ENCODE results near the gene RIOX2.
"Not testable (repeated sequence)": the region's sequence is repeated elsewhere in the genome, so short reads cannot be mapped to it uniquely, and the experiment has no call there.

RIOX2 gene

DNA sequence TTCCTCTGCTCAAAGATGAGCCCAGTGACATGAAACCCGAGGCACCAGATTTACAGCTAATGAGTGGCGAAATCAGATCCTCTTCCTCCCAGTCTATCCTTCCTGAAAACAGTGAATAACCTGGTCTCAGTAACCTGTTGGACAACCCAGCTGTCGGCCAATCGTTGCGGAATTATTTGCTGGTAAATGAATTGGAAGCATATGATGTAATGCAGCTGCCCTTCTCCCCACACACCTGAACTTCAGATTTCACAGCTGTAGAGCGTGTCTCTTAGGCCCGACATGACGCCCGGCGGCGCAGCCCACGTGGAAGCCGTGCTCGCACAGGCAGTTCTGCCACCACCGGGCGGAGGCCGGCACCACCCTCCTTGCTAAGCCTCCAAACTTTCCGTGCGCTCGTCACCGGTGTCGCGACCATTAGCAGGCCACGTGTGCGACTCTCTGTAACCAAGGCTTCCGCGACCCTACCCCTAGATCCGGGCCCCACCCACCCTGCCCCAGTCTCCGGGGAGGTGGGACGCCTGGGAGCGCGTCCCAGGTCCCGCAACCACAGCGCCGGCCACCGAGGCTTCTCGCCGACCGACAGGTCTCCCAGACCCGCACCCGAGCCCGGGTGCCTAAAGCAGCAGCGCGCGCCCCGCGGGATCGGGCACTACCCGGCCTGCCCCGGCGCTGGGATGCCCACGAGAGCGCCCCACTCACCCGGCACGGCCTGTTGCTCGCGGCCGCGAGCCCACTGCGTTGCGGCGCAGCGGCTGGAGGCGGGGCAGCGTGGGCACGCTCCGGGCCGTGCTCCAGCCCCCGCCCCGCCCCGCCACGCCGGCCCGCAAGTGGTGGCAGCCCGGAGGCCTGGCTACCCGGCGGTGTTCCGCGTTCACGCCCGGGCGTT, at the start of gene RIOX2:
Gene RIOX2, minus strand, starts transcription at position 753 of the 889 bp plus-strand sequence. CDS start 4,838 bp downstream, outside the sequence.
- DNase-seq, result peak; percentile 64

DNA sequence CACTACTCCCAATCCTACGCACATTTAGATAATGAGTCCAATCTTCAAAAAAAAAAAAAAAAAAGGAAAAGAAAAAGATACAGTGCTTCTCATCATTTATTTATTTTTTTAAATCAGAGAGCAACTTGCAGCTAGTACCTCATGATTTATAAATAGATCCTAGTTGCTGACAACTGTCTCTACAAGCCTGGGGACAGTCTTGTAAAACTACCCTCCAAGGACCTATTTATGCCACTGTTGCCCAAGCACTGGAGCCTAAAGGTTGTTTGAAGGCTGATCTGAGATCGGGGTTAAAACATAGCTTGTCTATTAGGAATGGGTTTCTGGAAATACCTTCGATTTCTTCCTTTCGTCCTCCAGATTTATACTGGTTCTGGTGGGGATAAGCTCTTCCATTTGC, 48.2 kb upstream of the RIOX2 start:
- DNase-seq, result no peak

DNA sequence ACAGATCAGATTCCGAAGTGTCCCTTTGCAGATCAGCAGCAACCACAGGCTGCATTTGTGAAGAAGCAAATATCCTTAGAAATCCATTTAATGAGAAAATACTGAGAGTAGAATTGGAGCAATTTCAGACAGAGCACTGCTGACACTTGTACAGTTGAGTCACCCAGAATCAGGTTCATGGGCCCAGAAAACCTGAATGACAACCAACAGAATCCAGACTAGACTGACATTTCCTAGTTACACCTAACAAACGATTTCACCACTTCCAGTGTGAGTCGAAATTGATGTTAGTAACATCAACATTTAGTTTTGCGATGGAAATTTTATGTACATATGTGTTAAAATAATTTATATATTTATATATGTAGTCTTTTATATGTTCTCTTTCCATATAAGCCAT, 46.1 kb upstream of the RIOX2 start:
- DNase-seq, result no peak

DNA sequence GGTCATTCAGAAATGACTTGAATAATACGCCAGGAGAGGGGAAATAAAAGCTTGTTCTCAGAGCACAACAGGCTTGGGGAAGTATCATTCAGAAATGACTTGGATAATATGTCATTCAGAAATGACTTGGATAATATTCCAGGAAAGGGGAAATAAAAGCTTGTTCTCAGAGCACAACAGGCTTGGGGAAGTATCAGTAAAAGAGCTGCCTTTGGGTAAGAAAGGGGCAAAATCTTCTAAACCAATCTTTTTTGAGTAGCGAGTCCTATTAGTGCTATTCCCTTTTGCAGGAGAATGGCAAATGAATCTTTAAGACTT, 42.0 kb upstream of the RIOX2 start:
- DNase-seq, result no peak

DNA sequence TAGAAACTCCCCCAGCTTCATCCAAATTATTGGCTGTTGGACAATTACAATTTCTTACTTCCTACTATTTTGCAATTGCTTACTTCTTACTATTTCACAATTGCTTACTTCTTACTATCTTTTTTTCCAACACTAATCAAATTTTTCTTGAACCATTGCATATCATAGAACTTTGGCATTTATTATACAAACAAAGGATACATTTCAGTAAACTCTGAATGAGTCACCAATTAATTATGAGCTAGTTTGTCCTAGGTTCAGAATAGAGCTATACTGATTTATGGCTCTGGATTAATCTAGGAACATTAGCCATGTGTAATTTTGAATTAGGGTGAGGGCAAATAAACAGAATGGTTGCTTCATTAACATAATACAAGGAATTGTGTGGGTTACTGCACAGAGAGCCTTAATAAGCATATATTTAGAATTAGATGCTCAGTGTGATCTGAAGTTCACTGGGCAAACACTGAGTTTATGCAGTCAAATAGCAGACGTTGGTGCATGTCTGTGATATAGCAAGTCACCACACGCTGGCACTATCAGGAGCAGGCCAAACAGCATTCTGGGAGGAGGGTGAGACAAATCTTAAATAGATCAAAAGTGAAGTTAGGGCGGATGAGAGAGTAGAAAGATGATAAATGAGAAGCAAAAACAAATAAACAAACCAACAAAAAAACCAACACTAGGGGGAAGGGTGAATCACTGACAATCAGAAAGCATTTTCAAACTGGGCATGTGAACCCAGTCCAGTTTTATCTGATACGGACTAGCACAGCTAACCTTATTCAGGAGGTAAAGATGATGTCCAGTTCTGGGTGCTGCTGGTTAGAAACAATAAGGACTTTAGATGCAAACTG, 41.4 kb upstream of the RIOX2 start:
- no peak for DNase-seq

DNA sequence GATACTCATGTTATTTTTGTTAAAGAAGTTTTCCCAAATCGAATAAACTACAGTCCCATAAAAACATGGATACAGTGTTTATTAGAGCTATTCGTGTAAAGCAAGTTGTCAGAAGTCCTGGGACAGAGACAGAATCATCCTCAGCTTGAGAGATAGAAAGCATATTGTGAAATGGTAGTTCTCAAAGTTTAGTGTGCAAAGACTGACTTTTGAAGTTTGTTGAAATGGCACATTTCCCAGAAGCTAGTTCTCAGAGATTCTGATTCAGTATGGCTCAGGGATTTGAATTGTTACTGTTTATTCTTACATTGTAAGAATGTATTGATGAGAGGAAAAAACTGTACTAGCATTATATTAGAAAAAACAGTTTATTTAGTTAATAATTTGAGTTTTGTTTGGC, 40.7 kb upstream of the RIOX2 start:
- DNase-seq, result no peak

DNA sequence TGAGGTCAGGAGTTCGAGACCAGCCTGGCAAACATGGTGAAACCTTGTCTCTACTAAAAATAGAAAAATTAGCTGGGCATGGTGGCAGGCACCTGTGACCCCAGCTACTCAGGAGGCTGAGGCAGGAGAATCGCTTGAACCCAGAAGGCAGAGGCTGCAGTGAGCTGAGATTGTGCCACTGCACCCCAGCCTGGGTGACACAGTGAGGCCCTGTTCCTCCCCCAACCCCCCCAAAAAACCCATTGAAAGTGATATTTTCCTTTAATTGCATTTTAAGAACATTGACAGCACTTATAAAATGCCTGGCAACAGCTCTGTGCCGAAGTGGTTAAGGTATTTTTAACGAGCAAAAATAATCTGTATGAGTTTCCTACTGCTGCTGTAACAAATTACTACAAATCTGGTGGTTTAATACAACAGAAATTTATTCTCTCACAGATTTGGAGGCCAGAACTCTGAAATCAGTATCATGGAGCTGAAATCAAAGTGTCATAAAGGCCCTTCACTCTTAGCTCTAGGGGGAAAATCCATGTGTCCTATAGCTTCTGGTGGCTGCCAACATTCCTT, 38.7 kb upstream of the RIOX2 start:
- not testable (repeated sequence) for DNase-seq

DNA sequence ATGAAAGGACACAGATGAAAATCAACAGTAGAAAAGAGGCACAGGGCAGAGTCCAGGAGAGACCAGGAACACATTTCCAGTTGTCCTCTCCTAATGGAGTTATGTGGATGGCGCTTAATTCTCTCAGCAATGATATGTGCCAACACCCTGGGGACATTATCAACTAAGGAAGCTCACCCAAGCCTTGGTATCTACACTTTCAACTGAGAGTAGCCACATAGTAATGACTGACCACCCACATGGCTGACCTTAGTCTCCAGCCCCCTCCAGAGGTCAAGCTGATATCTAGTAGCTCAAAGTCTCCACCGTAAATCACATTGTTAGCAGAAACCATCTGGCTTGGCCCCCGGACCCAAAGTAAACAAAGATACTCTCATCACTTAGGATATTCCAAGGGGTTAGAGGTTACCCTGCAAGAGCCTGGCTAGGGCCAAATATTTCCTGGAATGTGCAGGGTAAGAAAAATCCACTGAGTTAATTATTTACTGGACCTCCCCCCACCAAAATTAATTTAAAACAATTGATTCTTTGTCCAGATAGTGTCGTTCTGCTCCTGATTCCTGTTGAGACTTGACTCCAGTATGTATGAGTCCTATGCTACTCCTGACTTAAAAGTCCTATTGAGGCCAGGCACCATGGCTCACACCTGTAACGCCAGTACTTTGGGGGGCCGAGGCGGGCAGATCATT, 38.1 kb upstream of the RIOX2 start:
- no peak for DNase-seq

DNA sequence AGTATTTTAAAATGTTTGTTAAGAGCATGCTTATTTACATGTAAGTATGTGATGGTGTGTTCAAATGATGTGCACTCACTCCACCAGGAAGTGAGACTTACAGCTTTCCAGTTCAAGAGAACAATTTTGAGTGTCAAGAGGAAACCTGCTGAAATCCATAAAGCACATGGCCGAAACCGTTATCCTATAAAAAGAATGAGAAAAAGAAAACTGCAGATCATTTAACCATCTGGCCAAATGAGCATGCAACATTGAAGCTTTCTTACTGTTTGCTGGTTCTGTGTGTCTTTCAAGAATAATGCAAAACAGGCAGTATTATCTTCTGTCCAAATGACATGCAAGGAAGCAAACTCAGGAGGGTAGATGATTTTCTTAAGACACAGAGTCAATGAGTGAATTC, 36.6 kb upstream of the RIOX2 start:
- DNase-seq, result no peak

DNA sequence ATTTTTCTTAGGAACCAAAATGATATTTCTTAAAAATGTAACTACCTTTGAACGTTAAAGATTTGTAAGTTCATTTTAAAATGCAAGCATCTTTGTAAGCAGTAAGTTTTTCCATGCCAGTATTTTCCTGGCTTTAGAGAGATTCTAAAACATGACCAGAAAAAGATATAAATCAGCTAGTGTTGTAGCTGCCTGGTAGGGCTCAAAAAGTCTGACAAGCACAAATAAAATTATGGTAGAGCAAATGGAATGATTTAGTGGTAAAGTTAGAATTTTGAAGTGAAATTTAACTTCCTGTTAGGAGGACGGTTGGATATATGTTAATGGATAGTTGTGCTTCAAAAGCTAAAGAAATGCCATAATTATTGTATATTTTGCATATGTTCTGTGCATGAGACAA, 33.2 kb upstream of the RIOX2 start:
- DNase-seq, result no peak

DNA sequence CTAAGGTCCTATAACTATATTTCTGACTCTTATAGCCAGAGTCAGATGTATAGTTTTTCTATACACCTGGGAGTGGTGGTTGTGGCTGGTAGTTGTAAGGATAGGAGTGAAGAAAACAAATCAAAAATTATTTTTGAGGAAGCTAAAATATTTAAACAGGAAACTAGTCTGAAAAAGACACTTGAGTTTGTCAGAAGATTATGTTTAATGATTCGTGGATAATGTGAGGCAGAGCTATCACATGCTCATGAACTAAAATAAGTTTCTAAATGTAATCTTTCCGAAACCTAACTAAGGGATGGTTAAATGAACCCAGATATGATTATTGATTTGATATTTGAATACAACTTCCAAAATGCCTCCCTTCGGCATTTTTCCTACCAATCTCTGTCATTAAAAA, 32.5 kb upstream of the RIOX2 start:
- no peak for DNase-seq

DNA sequence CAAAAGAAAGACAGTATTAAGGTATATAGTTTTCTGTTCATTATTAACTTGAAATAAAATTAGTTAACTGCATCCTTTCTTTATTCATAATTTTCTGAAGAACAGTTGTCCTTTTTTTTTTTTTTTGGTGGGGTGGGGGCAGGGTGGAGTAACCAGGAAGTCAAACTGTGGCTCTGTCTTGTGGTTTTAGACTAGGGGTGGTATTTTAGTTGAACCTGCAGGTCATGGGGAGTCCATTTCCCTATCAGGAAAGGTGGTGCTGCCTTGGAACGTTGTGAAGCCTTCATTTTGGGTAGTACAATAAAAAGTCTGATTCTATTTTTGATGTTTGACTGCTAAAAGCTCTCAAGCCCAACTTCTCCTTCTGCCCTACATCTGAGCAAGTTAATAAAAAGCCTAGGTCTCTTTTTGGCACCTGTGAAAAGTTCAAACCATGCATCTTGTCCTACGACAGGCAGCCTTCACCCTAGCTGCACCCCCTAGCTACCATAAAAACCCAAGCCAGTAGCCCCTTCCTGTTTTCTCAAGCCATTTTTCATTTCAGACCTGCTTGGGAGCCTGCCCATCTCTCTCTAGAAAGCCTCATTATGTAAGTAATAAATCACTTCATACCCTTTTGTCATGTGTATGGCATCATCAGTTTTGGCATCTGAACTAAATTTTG, 31.2 kb upstream of the RIOX2 start:
- DNase-seq, result no peak

DNA sequence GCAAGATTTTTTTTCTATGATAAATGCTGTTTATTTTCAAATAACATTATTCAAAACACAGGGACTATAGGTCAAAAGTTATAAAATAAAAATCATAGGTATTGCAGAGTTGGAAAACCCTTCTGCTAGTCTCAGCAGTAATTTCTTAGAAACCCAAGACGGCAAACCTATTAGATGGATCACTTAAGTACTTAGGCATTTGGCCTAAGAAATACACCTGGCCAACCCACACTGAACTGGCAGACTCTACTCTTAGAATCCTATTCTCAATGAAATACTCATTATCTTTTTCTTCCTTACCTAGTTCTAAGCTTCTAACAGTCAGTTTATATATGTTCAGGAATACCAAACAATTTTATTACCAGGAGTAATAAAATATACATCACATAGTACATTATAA, 30.5 kb upstream of the RIOX2 start:
- no peak for DNase-seq

DNA sequence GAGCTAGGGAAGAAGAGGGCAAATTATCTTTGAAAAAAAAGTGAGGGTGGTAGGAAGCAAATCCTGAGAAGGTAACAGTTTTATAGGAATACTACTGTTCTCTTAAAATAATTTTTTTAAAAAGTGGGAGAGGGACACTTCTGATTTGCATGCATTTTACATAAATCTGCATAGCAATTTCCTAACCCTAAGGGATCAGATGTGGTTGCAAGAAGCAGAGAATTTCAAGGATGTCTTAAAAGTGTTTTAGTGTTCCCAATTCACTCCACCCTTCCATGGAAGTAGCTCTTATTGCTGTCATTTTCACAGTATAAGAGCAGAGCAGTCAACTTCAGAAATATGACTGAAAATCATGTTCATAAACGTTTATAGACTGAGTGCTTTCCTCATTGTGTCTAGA, 27.8 kb upstream of the RIOX2 start:
- DNase-seq, result no peak

DNA sequence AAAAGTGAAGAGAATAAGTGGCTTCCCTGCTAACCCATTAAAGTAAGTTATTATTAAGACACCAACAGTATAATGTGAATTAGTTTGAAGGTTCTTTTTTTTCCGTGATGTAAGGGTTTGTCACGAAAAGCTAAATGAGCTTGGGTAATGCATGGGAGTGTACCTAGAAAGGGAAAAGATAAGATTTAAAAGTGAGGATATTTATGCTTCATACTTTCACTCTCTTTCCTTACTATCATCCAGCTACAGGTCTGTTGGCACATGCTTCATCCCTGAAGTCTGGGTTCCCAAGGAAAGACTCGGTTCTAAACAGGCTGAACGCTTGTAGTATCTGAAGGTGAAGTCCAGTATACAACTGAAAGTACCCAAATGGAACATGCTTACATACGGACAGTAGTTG, 26.9 kb upstream of the RIOX2 start:
- no peak for DNase-seq

DNA sequence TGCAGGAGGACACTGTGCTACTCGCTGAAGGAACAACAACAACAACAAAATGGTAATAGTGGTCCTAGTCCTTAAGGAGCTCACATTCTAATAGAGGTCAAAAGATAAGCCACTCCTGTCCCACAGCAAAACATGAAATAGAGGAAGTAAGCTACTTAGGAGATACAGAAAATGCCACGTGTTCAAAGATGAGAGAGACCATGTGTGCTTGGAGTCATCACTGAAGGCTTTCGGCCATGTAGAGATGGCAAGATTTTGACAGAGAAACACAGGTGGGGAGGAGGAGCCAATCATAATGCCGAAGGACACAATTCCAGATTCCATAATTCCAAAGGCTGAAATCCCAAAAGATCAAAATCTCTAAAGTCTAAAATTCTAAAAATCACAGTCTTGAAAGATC, 24.8 kb upstream of the RIOX2 start:
- DNase-seq, result no peak

DNA sequence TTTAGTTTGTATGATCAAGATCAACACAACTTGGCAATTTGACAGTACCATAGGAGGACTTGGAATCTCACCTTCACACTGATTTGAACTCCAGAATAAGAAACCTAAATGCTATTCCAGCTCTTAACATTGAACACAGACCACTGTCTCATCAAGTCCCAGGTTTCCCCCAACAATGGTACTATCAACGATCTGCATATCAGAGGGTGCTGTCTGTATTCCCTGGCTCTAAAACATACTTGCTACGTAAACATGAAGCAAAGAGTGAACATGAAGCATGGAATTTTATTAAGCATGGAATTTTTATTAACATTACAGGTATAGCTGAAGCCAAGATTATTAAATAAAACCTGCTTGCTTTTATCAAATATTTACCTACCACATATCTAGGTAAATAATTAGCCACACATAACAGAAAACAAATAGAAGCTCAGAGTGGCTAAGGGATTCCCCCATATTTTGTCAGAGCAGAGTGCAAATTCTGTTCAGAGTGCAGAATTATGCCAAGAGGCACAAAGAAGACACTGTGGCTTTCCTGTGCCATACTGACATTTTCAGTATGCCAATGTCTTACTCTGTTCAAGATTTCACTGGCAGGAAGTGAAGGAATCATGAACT, 22.2 kb upstream of the RIOX2 start:
- no peak for DNase-seq

DNA sequence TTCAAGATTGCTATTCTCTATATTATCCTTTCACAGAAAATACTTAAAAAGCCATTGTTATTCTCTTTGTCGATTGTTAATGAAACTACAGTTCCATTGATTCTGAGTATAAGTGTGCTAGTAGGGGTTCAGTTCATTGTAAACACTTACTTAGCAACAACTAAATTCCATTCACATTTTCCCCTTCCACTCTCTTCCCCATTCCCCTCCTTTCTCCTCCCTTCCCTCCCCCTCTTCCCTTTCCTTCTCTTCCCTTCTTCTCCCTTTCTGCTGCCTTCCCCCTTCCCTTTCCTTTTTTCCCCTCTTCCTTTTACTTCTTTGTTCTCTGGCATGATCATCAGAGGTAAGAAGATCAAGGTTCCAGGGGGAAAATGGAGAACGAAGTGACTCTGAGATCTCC, 21.3 kb upstream of the RIOX2 start:
- DNase-seq, result no peak

DNA sequence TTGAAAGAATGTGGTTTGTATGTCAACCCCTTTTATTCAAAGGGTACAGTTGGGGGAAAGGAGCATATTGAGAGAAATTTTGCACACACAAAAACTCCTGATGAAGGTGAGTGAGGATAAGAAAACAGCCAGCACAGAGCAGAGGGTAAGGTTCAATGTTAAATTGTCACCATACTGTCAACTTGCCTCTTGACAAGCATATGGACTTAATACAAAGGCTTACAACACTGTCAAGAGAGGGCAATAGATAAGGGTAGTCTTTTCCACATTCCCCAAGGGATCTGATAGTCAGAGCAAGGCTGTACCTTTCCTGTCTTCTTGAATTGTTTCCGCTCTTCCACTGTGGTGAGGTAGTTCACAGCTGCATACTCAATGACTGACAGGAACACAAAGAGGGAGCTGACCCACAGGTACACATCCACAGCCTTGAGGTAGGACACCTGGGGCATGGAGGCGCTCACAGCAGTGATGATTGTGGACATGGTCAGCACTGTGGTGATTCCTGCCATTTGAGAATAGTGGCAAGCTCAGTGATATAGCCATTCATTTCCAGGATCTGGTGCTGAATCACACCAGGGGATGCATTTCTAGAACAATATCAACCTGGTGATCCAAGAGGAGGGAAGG, 20.4 kb upstream of the RIOX2 start:
- DNase-seq, result no peak

DNA sequence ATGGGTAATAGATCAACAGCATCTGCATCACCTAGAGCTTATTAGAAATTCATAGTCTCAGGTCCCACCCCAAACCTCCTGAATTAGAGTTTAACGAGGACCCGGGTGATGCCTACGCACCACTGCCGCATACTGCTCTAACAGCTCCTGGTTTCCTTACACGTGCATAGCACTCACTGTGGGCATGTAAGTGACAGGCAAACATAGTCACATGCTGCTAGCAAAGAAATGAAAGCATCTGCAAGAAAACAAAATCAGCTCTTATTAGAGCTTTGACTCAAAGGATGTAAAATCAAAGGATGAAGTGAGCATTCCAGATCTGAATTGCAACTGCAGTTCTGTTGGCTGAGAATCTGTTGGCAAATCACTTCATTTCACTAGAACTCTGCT, 19.1 kb upstream of the RIOX2 start:
- DNase-seq, result no peak

DNA sequence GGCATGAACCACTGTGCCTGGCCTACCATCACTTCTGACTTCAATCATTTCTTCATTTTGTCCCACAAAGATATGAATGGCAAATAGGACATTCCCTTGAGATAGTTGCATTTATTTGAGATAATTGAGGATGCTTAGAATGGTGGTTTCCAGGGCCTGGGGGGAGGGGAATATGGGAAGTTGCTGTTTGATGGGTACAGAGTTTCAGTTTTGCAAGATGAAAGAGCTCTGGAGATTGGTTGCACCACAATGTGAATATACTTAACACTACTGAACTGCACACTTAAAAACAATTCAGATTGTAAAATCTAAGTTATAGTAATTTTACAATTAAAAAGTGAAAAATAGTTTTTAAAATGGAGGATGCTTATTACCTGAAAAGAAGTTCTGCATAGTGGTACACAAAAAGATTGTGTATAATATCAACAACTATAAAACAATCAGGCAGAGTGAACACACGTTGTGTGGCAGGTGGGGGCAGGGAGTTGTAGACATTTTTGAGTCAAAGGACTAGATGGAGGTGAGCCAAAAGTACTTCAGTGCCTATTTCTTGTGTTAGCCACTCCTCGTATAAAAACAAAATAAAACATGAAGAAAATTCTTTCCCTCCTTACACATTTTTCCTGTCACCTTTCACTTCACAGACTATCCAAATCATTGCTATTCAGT, 18.5 kb upstream of the RIOX2 start:
- DNase-seq, result no peak
